GM21529 (cell line): ENCODE data around the gene TESMIN.

Source experiments
- ATAC-seq: cut with Tn5 transposase; IDR thresholded peaks from one replicate; pipeline ENCODE4 v1.9.1; 2021; ENCODE audit not compliant: unreplicated experiment

TESMIN gene

DNA sequence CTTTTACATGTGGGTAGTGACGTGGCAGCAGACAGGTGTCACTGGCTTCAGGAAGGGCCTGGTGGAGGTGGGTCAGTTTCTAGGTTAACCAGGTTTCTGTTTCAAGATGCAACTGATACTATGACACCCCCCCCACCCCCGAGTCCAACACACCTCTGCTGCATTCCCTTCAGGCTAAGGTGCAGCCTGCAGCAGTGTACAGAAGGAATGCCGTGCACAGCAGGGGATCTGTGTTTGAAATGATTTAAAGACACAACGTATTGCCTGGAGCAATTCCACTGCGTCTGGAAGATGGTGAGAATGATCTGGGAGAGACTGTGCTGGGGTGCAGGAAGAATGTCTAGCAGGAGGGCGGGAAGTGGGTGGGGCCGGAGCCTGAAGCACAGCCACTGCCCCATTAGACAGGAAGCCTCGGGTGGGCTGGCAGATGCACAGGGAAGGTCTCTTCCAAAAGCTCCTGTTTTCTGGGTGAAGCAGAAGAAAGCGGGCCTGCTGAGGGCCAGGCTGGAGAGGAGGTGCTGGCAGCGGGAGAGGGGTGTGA is 11.9 kb upstream of the TESMIN start:
- no peak for ATAC-seq

GRCh38 chr11:68762481-68762880 is 11.2 kb upstream of the TESMIN start:
- no peak for ATAC-seq

- no peak for ATAC-seq
Measured at GRCh38 chr11:68761801-68762200, 10.5 kb upstream of the TESMIN start.

DNA sequence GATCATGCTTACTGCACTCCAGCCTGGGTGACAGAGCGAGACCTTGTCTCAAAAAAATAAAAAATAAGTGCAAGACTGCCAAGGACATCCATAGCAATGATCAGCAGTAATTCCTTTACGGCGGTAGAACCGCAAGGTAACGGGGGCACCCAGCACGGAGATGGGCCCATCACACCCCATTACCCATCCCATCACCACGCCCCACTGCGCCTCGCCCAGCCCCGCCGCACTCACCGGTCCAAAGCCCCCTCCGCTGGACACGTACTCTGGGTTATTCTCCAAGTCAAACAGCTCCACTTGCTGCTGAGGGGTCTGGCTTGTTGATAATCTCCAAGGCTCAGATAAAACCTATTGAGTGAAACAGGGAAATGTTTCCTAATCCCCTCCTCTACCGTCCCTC is 8.7 kb upstream of the TESMIN start:
- no peak for ATAC-seq

DNA sequence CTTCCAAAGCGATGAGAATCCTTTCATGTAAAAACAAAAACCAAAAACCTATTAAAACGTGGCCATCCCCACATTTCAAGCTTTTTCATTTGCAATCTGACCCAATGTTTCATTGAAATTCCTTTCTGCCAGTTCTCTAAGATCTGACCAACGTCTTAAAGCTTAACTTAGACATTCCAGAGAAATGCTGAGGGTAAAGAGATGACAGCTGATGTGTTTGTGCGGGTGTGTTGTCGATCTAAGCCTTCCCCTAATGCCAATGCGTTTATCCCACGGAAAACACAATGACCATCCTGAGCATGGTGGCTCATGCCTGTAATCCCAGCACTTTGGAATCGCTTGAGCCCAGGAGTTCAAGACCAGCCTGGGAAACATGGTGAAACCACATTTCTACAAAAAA is 6.4 kb upstream of the TESMIN start:
- ATAC-seq, result no peak

GRCh38 chr11:68756171-68756766 is 4.9 kb upstream of the TESMIN start:
- no peak for ATAC-seq

DNA sequence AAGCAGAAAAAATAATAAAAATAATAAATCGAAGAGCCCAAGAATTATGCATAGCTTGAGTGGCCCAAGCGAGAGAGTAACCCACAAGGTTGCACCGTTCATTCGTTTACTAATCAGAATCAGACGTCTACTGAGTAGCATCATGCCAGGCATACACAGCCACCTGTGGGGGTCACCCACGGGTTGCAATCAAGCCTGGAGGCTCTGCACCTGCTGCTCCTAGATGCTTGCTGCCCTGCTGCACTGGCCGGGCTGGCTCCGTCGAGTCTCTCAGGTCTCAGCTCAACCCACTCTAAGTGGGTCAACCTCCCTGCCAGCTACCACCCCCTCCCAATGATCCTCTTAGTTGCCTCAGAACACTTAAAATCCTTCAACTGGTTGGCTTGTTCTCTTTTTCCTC is 2.0 kb upstream of the TESMIN start:
- ATAC-seq, result no peak

- no peak for ATAC-seq
Measured at GRCh38 chr11:68751004-68751325, 355 bp downstream of the TESMIN start.

DNA sequence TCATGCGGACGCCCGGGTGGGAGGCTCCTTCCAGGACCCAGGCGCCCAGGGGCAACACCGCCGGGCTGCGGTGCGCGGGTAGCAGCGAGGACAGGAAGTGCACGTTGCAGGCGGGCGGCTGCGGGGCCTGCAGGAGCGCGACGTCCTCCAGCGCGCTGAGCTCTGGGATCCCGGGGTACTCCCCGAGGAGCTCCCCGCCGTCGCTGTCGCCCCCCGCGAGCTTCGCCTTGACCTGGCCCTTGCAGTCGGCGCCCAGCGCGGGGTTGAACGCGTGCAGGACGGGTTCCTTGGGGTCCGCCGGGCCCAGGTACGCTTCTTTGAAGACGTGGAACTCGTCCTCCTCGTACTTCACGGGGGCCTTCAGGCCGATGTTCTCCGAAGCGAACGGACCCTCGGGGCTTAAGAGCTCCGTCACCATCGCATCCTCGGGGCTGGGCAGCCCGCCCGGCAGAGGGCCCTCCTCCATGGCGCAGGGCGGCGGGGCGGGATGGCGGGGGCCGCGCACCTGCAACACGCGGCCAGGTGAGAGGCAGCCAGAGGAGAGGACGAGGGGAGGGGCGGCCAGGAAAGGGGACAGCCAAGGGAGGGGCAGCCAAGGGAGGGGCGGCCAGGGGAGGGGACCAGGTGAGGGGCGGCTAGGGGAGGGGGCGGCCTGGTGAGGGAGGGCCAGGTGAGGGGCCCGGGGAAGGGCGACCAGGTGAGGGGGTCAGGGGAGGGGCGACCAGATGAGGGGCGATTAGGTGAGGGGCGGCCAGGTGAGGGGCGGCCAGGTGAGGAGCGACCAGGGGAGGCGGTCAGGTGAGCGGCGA is 921 bp downstream of the TESMIN start:
- ATAC-seq, result no peak

DNA sequence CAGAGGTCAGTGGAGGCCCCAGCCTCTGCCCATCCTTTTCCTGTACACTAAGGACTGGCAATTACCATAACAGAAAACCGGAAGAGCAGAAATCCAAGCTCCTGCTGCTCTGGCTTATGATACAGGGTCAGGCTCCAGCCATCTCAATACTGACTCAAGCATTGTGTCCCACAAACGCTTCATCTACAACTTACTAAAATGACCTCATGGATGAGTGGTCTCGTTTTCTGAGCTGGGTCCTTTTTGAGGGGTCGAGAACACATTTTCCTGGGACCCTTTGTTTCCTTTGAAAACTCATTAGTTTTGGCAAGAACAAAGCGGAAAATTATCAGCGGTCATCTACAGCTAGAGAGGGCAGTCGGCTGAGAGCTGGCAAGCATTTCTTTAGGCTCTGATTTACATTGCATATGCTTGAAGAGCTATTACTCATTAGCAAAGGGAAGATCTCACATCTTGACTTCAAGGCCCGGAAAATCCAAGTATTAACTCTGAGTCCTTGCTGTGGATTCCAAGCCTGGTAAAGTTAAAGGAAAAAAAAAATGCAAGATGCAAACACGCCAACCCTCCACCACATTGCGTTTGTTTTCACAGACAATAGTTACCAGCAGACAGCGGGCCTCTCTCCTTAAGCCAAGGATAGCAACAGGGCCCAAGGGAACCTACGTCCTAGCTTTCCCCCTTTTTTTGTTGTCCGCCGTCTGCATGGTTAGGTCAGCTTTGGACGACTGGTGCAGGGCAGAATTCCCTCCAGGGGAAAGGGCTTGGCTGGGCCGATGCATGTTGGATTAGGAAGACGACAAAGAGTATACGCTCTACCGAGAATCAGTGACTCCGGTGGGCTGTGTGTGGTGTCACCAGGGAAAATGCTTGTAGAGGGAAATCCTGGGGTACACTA is 1.8 kb downstream of the TESMIN start:
- no peak for ATAC-seq

- ATAC-seq, result no peak
Measured at GRCh38 chr11:68748061-68748460, 3.3 kb downstream of the TESMIN start.

- ATAC-seq, result no peak
Measured at GRCh38 chr11:68743539-68743938, 7.8 kb downstream of the TESMIN start.

DNA sequence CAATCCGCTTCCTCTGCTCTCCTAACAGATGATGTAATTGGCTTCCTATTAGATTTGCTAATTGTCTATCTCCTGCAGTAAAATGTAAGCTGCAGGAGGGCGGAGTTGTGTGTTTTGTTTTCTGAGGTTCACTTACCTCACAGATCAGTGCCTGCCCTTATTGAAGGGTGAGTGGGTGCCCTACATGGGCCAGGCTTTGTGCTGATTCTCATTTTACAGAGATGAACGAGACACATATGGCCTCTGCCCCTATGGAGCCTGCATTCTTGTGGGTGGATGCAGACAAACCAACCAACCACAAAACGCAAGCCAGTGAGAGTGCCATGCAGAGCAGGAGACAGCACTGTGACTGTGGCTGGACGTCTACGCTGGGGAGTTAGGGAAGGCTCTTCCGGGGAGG is 9.9 kb downstream of the TESMIN start:
- ATAC-seq, result no peak

DNA sequence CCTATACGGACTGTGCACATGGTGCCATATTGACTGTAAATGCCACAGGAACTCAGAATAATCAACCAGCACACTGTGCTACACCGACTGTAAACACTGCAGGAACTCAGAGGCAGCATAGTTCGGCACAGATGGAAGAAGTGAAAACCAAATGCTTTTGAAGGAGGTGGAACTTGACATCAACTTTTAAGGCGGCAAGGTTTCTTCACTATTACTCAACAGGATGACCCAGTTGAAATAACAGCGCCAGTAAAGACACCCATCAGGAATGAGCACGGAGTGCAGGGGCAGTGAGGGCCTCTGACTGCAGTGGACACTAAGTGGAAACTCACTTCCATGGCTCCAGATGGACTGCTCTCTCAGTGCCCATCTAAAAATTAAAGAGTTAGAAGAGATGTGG is 15.7 kb downstream of the TESMIN start:
- ATAC-seq, result no peak

DNA sequence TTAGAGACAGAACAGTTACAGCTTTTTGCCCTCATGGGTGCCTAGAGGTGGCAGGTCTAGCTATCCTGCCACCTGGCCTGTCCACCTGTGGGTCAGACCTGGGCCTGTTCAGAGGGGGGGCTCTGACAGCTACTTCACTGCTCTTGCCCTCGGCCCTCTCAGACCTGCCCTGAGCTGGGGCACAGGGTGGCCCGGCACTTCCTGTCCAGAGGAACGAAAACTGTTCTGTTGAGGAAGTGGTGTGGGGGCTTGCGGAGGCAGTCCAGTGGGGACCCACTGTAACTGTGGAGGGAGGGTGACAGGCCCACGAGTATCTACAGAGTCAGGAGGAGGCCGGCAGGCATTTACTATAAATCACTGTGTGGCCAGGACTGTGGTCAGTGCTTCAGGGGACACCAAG is 16.2 kb downstream of the TESMIN start:
- no peak for ATAC-seq

DNA sequence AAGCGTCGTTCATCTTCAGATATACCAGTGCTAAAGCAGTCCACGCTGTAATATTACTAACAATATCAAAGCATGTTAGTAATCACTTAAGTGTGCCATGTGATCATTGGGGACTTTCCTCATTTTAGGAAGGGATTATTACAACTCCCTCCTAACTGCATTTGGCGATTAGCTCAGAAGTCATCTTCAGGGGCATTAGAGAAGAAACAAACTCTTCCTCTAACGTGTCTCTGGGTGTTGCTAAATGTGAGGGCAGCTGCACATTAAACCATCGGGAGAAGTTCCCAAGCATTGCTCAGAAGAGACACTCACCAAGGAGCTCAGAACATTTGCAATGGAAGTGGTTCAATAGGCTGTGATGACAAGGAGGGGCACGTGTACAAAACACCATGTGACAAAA is 17.2 kb downstream of the TESMIN start:
- no peak for ATAC-seq

DNA sequence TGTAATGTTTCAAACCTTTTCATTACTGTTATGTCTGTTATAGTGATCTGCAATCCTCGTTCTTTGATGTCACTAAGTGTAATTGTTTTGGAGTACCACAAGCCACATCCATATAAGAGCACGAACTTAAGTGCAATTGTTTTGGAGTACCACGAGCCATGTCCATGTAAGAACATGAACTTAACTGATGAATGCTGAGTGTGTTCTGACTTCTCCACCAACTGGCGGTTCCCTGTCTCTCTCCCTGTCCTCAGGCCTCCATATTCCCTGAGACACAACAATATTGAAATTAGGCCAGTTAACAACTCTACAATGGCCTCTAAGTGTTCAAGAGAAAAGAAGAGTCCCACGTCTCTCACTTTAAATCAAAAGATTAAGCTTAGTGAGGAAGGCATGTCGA is 23.5 kb downstream of the TESMIN start:
- no peak for ATAC-seq

DNA sequence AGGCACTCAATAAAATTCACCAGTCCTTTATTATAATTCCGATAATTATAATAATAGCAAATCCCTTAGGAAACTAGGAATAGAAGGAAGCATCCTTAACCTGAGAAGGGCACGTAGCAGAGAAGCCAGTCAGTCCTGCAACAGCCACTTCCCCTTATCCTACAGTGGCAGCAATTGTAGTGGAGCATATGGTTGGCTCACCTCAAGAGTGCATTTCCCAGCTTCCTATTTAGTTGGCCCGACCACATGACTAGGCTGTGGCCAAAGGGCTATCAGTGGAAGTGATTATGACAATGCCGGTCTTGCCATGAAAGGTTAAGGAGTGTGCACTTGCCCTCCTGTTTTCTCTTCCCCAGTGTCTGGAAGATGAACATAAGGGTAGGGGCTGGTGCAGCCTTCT is 27.0 kb downstream of the TESMIN start:
- ATAC-seq, result no peak

GRCh38 chr11:68722143-68722542 is 29.2 kb downstream of the TESMIN start:
- ATAC-seq, result no peak

- ATAC-seq, result no peak
Measured at GRCh38 chr11:68721075-68721474, 30.2 kb downstream of the TESMIN start.

GRCh38 chr11:68715456-68716122 is 35.7 kb downstream of the TESMIN start:
- ATAC-seq, result no peak
